HG03378 (cell line): Measurements from ENCODE around the gene SMC2.

ENCODE experiments used
- ATAC-seq: cut with Tn5 transposase; IDR thresholded peaks from one replicate; pipeline ENCODE4 v1.9.1; 2021; ENCODE audit warnings: mild to moderate bottlenecking, moderate library complexity; ENCODE audit not compliant: unreplicated experiment

The SMC2 gene

GRCh38 chr9:104104360-104104759 is 10.3 kb downstream of the SMC2 start:
- ATAC-seq: no peak

- no peak for ATAC-seq
Observed at GRCh38 chr9:104107799-104108198, 13.7 kb downstream of the SMC2 start.

GRCh38 chr9:104108315-104108714 is 14.2 kb downstream of the SMC2 start:
- no peak for ATAC-seq

- no peak for ATAC-seq
Observed at GRCh38 chr9:104110509-104110908, 16.4 kb downstream of the SMC2 start.

GRCh38 chr9:104118916-104119315 is 24.8 kb downstream of the SMC2 start:
- ATAC-seq: no peak

GRCh38 chr9:104121022-104121421 is 26.9 kb downstream of the SMC2 start:
- no peak for ATAC-seq

GRCh38 chr9:104138243-104138868 is 44.2 kb downstream of the SMC2 start:
- no peak for ATAC-seq

GRCh38 chr9:104142799-104143549 is 48.9 kb downstream of the SMC2 start:
- no peak for ATAC-seq

- no peak for ATAC-seq
Observed at GRCh38 chr9:104143550-104143910, 49.4 kb downstream of the SMC2 start.

GRCh38 chr9:104144336-104144735 is 50.2 kb downstream of the SMC2 start:
- ATAC-seq: no peak

- no peak for ATAC-seq
Observed at GRCh38 chr9:104173067-104173466, 79.0 kb downstream of the SMC2 start.

- no peak for ATAC-seq
Observed at GRCh38 chr9:104177003-104177611, 83.0 kb downstream of the SMC2 start.

- ATAC-seq: no peak
Observed at GRCh38 chr9:104177676-104178075, 83.6 kb downstream of the SMC2 start.
